K562 (cell line): ENCODE results near the gene METTL8. TPM values are rescaled to one million over a fixed set of nuclear protein-coding genes. Genes with fewer than 3 reads are reported as not detected.

Experiments
- ATAC-seq: fragments of 200-7000 bp; cut with Tn5 transposase; 3 replicates; pipeline ENCODE4 v1.9.1; 2020; ENCODE audit warnings: moderate library complexity
- BruUV-seq: library from RNA; stranded (reverse); fragments of 400-500 nt; replicated peaks from 2 replicates; lab custom pipeline; 2021; lab: Mats Ljungman, UMichigan
- CTCF ChIA-PET: fragments of 300-600 bp; formaldehyde crosslinking; extraction: SDS; loops from one replicate; lab custom pipeline; 2021; ENCODE audit warnings: low intra/inter-chr PET ratio; lab: Yijun Ruan, JAX
- POLR2A ChIA-PET: fragments of 300-600, 350-650 bp; sonication (Branson Sonifier 250); formaldehyde crosslinking; extraction: SDS; loops from one replicate; lab custom pipeline; 2021; ENCODE audit warnings: antibody characterized with exemption, inconsistent platforms; lab: Yijun Ruan, JAX
- DNase-seq, 4 experiments: peaks; one replicate each; pipeline versions ENCODE4 v3.0.0 to v3.0.0-alpha.2; 2011 to 2018; ENCODE audit warnings: low spot score in 3 of 4, mixed read lengths in 3 of 4; ENCODE audit errors: extremely low read depth in 1 of 4
- FAIRE-seq: peaks from 2 replicates; lab custom pipeline; 2011; peaks lifted over from hg19 to GRCh38; lab: Jason Lieb, UNC
- H2AFZ ChIP-seq: 2 replicates; pipeline ENCODE4 v1.6.0; 2011; ENCODE audit warnings: low read depth, low read length, control low read depth, inconsistent platforms
- H3K27ac ChIP-seq: fragments of 200-600 bp; 3 replicates; pipeline ENCODE4 v1.8.0; 2011; ENCODE audit warnings: low read depth, mild to moderate bottlenecking, control low read depth, inconsistent platforms, low read length, moderate library complexity, mixed read lengths; ENCODE audit errors: extremely low read depth
- H3K27me3 ChIP-seq, 2 experiments: fragments of 300-600 bp in 1 of 2; 2 replicates in 1 of 2; 3 replicates in 1 of 2; pipeline versions ENCODE4 v1.6.0 to v1.8.0; 2011; ENCODE audit warnings: inconsistent platforms in 2 of 2, low read length in 2 of 2, mild to moderate bottlenecking in 1 of 2, mixed read lengths in 1 of 2, moderate library complexity in 1 of 2; ENCODE audit not compliant: control insufficient read depth in 2 of 2, insufficient read depth in 2 of 2
- H3K36me3 ChIP-seq: fragments of 300-600 bp; 3 replicates; pipeline ENCODE4 v1.8.0; 2011; ENCODE audit warnings: mild to moderate bottlenecking, low read length, inconsistent platforms; ENCODE audit not compliant: control insufficient read depth, insufficient read depth
- H3K4me1 ChIP-seq, 2 experiments: fragments of 200-600 bp in 1 of 2; replicated peaks in 1 of 2; 2 replicates in 1 of 2; 3 replicates in 1 of 2; pipeline versions ENCODE4 v1.5.1 to v1.8.0; 2011; ENCODE audit warnings: inconsistent platforms in 2 of 2, low read length in 2 of 2, mild to moderate bottlenecking in 1 of 2, mixed read lengths in 1 of 2, moderate library complexity in 1 of 2; ENCODE audit not compliant: control insufficient read depth in 2 of 2, insufficient read depth in 2 of 2
- H3K4me2 ChIP-seq: 2 replicates; pipeline ENCODE4 v1.6.1; 2011; ENCODE audit warnings: low read length, control low read depth, inconsistent platforms, mixed read lengths; ENCODE audit not compliant: insufficient read depth
- H3K4me3 ChIP-seq: fragments of 200-600 bp; sonication (generic), shearing (Covaris generic); 2 replicates; pipeline ENCODE4 v1.5.1; 2016; ENCODE audit warnings: control low read depth, inconsistent platforms
- H3K79me2 ChIP-seq: fragments of 200-600 bp; 3 replicates; pipeline ENCODE4 v1.8.0; 2011; ENCODE audit warnings: low read length, inconsistent platforms; ENCODE audit not compliant: control insufficient read depth, insufficient read depth
- H3K9ac ChIP-seq, 2 experiments: 2 replicates each; pipeline versions ENCODE4 v1.6.0 to v1.6.1; 2011; ENCODE audit warnings: low read depth in 2 of 2, low read length in 2 of 2, control low read depth in 1 of 2, inconsistent platforms in 1 of 2, mild to moderate bottlenecking in 1 of 2, mixed read lengths in 1 of 2; ENCODE audit not compliant: insufficient read depth in 1 of 2
- H3K9me1 ChIP-seq: one replicate; pipeline ENCODE4 v1.6.0; 2011; ENCODE audit warnings: inconsistent platforms, mild to moderate bottlenecking, low read length, moderate library complexity; ENCODE audit not compliant: control insufficient read depth, insufficient read depth
- H3K9me3 ChIP-seq: replicated peaks from 2 replicates; pipeline ENCODE4 v1.5.1; 2011; ENCODE audit warnings: low read depth, low read length, inconsistent platforms; ENCODE audit not compliant: control insufficient read depth, insufficient read depth
- H4K20me1 ChIP-seq: replicated peaks from 2 replicates; pipeline ENCODE4 v1.6.1; 2011; ENCODE audit warnings: low read length, inconsistent platforms, mixed read lengths; ENCODE audit not compliant: control insufficient read depth, insufficient read depth
- HDAC8 ChIP-seq: fragments of 450-650 bp; IDR thresholded peaks from 2 replicates; pipeline ENCODE4 v1.6.1; 2016; ENCODE audit warnings: mild to moderate bottlenecking, missing genetic modification characterization, moderate library complexity, missing compliant biosample characterization
- HES1 ChIP-seq: fragments of 450-650 bp; IDR thresholded peaks from 2 replicates; pipeline ENCODE4 v1.6.1; 2016; ENCODE audit warnings: low read depth, mild to moderate bottlenecking, moderate library complexity
- IRF2 ChIP-seq: sonication (generic); formaldehyde crosslinking; IDR thresholded peaks from 2 replicates; pipeline ENCODE4 v1.8.1; 2022; ENCODE audit warnings: mild to moderate bottlenecking, missing genetic modification reagents
- JUND ChIP-seq, 2 experiments: IDR thresholded peaks; 2 replicates in 1 of 2; 3 replicates in 1 of 2; pipeline ENCODE4 v1.6.1; 2011; ENCODE audit warnings: borderline replicate concordance in 2 of 2, low read depth in 2 of 2, low read length in 2 of 2, improper control_type of control experiment in 1 of 2, missing biosample characterization in 1 of 2, missing genetic modification characterization in 1 of 2, missing genetic modification reagents in 1 of 2
- PCBP1 ChIP-seq: fragments of 200-400 bp; formaldehyde crosslinking; IDR thresholded peaks from 2 replicates; pipeline ENCODE4 v1.6.1; 2018; ENCODE audit warnings: mild to moderate bottlenecking, low read depth, low read length; ENCODE audit not compliant: poor library complexity, severe bottlenecking
- PHF20 ChIP-seq: fragments of 450-650 bp; IDR thresholded peaks from 2 replicates; pipeline ENCODE4 v1.6.1; 2018; ENCODE audit not compliant: partially characterized antibody
- PHF21A ChIP-seq: fragments of 450-650 bp; IDR thresholded peaks from 2 replicates; pipeline ENCODE4 v1.6.1; 2017; ENCODE audit warnings: low read depth, borderline replicate concordance
- RBM17 ChIP-seq: fragments of 200-400 bp; formaldehyde crosslinking; IDR thresholded peaks from 2 replicates; pipeline ENCODE4 v1.6.1; 2017; ENCODE audit warnings: low read depth, mild to moderate bottlenecking, low read length, borderline replicate concordance
- SMC3 ChIP-seq: conservative IDR thresholded peaks from 2 replicates; pipeline ENCODE4 v1.6.1; 2011; ENCODE audit warnings: low read depth, low read length, improper control_type of control experiment; ENCODE audit not compliant: insufficient read depth
- SNIP1 ChIP-seq: fragments of 450-650 bp; IDR thresholded peaks from 2 replicates; pipeline ENCODE4 v1.7.1; 2017; ENCODE audit warnings: low read depth, mild to moderate bottlenecking
- SREBF1 ChIP-seq: fragments of 150-350 bp; IDR thresholded peaks from 2 replicates; pipeline ENCODE4 v1.6.1; 2014; ENCODE audit warnings: antibody characterized with exemption, low read depth, low read length, borderline replicate concordance
- TAF7 ChIP-seq: fragments of 450-650 bp; IDR thresholded peaks from 2 replicates; pipeline ENCODE4 v1.6.1; 2016; ENCODE audit warnings: missing genetic modification characterization, missing compliant biosample characterization
- ZNF282 ChIP-seq: sonication (generic); formaldehyde crosslinking; IDR thresholded peaks from 2 replicates; pipeline ENCODE4 v1.8.1; 2023; ENCODE audit warnings: missing genetic modification reagents
- WGBS: fragments of 100-300 bp; shearing (Covaris generic); methylation state at CpG from one replicate; pipeline ENCODE4 v1.1.6; 2016; ENCODE audit warnings: low coverage, mixed read lengths; ENCODE audit not compliant: insufficient coverage; ENCODE audit errors: missing lambda C conversion rate; 5-methylcytosine and 5-hydroxymethylcytosine counted together
- in situ Hi-C: fragments of 300-500 bp; cut with MboI; formaldehyde crosslinking; loops from 4 replicates; pipeline ENCODE4 v1.15.0; 2018; ENCODE audit warnings: inconsistent platforms, mixed read lengths
- intact Hi-C: fragments of 100-400 bp; cut with micrococcal nuclease; formaldehyde crosslinking; loops from 2 replicates; pipeline ENCODE4 v1.14.2; 2022
- polyA plus RNA-seq, 8 experiments: library from polyadenylated mRNA; depleted of rRNA in 4 of 8; stranded (reverse) in 5 of 8; unstranded in 3 of 8; fragments of >200 nt; fragmentation: Nextera tagmentation in 2 of 8; fragmentation: Illumina TruSeq in 1 of 8; extraction: Ambion mirVana in 2 of 8; extraction: Trizol in 1 of 8; gene quantifications; 2 replicates each; pipeline versions ENCODE4 v1.2.1 to v1.2.3, GENCODE V29; 2011 to 2014; ENCODE audit warnings: inconsistent platforms in 1 of 8, missing spikeins in 1 of 8
- total RNA-seq, 7 experiments: library from RNA; depleted of rRNA in 6 of 7; stranded (reverse); fragments of >200 nt in 6 of 7; fragmentation: Illumina TruSeq in 2 of 7; extraction: Trizol in 2 of 7; gene quantifications; 2 replicates each; pipeline versions ENCODE4 v1.2.1 to v1.2.3, GENCODE V29; 2011 to 2021; ENCODE audit warnings: low replicate concordance in 1 of 7
- TF ChIP-seq, protein P1 (sequence below): fragments of 450-650 bp; formaldehyde crosslinking; IDR thresholded peaks from 2 replicates; pipeline ENCODE4 v1.4.0; 2022; ENCODE audit warnings: mild to moderate bottlenecking, moderate library complexity
- TF ChIP-seq, protein P2 (sequence below): fragments of 450-650 bp; IDR thresholded peaks from 2 replicates; pipeline ENCODE4 v1.7.0; 2016; ENCODE audit warnings: borderline replicate concordance

METTL8 gene
- total and polyA plus RNA-seq, 9 of the 15 experiments (the other 6 are each of a cell fraction or from before 2014, with no cell fraction given): 12.9 to 52.6 (median 33.7) TPM

DNA sequence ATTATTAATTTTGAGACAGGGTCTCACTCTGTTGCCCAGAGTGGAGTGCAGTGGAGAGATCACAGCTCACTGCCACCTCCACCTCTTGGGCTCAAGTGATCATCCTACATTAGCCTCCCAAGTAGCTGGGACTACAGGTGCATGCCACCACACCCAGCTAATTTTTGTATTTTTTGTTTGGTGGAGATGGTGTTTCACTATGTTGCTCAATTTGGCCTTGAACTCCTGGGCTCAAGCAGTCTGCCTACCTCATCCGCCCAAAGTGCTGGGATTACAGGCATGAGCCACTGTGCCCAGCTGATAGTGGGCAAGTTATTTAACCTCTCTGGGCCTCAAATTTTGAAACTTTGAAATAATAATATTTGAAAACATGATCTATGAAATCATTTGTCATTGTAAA lies 26.7 kb upstream of the METTL8 start:
- WGBS: 100% methylated on average over 1 of the region's 1 CpG
- no peak for DNase-seq

More for the DNA sequence above, 26.7 kb upstream of the METTL8 start:
- Histone ChIP-seq H3K4me1 (no peaks in the 10 kb centered on the region), H3K27me3 (no peaks in the 10 kb centered on the region), H3K27ac (no peak overlapping the region), H4K20me1 (no peaks in the 10 kb centered on the region), H3K79me2 (peaks cover 6% of the 10 kb centered on the region; the same call in 1 of the 3 replicates), H3K36me3 (peaks cover 55% of the 10 kb centered on the region), H2AFZ (no peak overlapping the region), H3K9me1 (no peaks in the 10 kb centered on the region), H3K4me3 (no peak overlapping the region), H3K9ac (no peak overlapping the region), H3K9me3 (no peaks in the 10 kb centered on the region), H3K4me2 (no peak overlapping the region)
- BruUV-seq: no TSS peak
- in situ Hi-C loops: no loop called here
- TF ChIP-seq PHF20 (no peak), RBM17 (no peak), PCBP1 (no peak), SREBF1 (no peak), HDAC8 (tag) (no peak), SMC3 (no peak), JUND (IDR thresholded peaks at IDR 0.05; ENCODE audit: borderline replicate concordance, low read depth, low read length) (no peak), JUND (tag; IDR thresholded peaks at IDR 0.05; ENCODE audit: borderline replicate concordance, low read depth, low read length) (no peak), ZNF282 (CRISPR knock-in tag) (no peak), HES1 (no peak), IRF2 (CRISPR knock-in tag) (no peak), SNIP1 (no peak), PHF21A (no peak), TAF7 (tag) (no peak)
- TF ChIP-seq, protein P1, sequence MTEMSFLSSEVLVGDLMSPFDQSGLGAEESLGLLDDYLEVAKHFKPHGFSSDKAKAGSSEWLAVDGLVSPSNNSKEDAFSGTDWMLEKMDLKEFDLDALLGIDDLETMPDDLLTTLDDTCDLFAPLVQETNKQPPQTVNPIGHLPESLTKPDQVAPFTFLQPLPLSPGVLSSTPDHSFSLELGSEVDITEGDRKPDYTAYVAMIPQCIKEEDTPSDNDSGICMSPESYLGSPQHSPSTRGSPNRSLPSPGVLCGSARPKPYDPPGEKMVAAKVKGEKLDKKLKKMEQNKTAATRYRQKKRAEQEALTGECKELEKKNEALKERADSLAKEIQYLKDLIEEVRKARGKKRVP (CRISPR knock-in tag): no peak
- TF ChIP-seq, protein P2, sequence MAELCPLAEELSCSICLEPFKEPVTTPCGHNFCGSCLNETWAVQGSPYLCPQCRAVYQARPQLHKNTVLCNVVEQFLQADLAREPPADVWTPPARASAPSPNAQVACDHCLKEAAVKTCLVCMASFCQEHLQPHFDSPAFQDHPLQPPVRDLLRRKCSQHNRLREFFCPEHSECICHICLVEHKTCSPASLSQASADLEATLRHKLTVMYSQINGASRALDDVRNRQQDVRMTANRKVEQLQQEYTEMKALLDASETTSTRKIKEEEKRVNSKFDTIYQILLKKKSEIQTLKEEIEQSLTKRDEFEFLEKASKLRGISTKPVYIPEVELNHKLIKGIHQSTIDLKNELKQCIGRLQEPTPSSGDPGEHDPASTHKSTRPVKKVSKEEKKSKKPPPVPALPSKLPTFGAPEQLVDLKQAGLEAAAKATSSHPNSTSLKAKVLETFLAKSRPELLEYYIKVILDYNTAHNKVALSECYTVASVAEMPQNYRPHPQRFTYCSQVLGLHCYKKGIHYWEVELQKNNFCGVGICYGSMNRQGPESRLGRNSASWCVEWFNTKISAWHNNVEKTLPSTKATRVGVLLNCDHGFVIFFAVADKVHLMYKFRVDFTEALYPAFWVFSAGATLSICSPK: no peak
- ChIA-PET POLR2A (no interaction called here), CTCF (no interaction called here)
- intact Hi-C loops: no loop called here
- ATAC-seq (no peak), FAIRE-seq (no peak)
